Fibroblast of lung (primary cell): ENCODE results near the gene TINCR. TPM values are rescaled to one million over a fixed set of nuclear protein-coding genes. Genes with fewer than 3 reads are reported as not detected.

ENCODE experiments used
- DNase-seq, 2 donors: peaks; one replicate each; pipeline versions ENCODE4 v3.0.0 to v3.0.0-alpha.2; 2010; ENCODE audit warnings: low read depth in 2 of 2
- H2AFZ ChIP-seq: 2 replicates; pipeline ENCODE4 v1.5.1; 2012; ENCODE audit warnings: low read length, control low read depth, inconsistent platforms
- H3K27ac ChIP-seq: 2 replicates; pipeline ENCODE4 v1.5.1; 2011; ENCODE audit warnings: low read length, control low read depth; ENCODE audit not compliant: insufficient read depth
- H3K27me3 ChIP-seq: 2 replicates; pipeline ENCODE4 v1.5.1; 2011; ENCODE audit warnings: mild to moderate bottlenecking, low read length; ENCODE audit not compliant: control insufficient read depth, insufficient read depth
- H3K36me3 ChIP-seq: 2 replicates; pipeline ENCODE4 v1.5.1; 2011; ENCODE audit warnings: low read length; ENCODE audit not compliant: control insufficient read depth, insufficient read depth
- H3K4me1 ChIP-seq: 2 replicates; pipeline ENCODE4 v1.5.1; 2011; ENCODE audit warnings: low read length; ENCODE audit not compliant: control insufficient read depth, insufficient read depth; ENCODE audit errors: extremely low read depth
- H3K4me2 ChIP-seq: 2 replicates; pipeline ENCODE4 v1.5.1; 2011; ENCODE audit warnings: low read length, control low read depth; ENCODE audit not compliant: insufficient read depth; ENCODE audit errors: extremely low read depth
- H3K4me3 ChIP-seq, 4 experiments: fragments of 200-600 bp in 1 of 4; sonication (generic) in 1 of 4; replicated peaks in 1 of 4; 2 replicates each; pipeline ENCODE4 v1.5.1; 2011 to 2016; ENCODE audit warnings: low read length in 4 of 4, low read depth in 3 of 4, mild to moderate bottlenecking in 3 of 4, control low read depth in 2 of 4, inconsistent platforms in 1 of 4, mixed read lengths in 1 of 4; ENCODE audit not compliant: insufficient read depth in 1 of 4; ENCODE audit errors: control extremely low read depth in 1 of 4
- H3K79me2 ChIP-seq: 2 replicates; pipeline ENCODE4 v1.5.1; 2012; ENCODE audit warnings: mild to moderate bottlenecking, low read length, inconsistent platforms; ENCODE audit not compliant: control insufficient read depth, insufficient read depth
- H3K9ac ChIP-seq: 2 replicates; pipeline ENCODE4 v1.5.1; 2011; ENCODE audit warnings: mild to moderate bottlenecking, low read length, control low read depth; ENCODE audit not compliant: insufficient read depth
- H3K9me3 ChIP-seq: 2 replicates; pipeline ENCODE4 v1.5.1; 2012; ENCODE audit warnings: low read depth, low read length; ENCODE audit not compliant: control insufficient read depth, insufficient read depth
- H4K20me1 ChIP-seq: 2 replicates; pipeline ENCODE4 v1.5.1; 2011; ENCODE audit warnings: low read length; ENCODE audit not compliant: control insufficient read depth, insufficient read depth; ENCODE audit errors: extremely low read depth
- EZH2 ChIP-seq: IDR thresholded peaks from 2 replicates; pipeline ENCODE4 v1.5.1; 2012; ENCODE audit warnings: low read length, control low read depth, mild to moderate bottlenecking; ENCODE audit errors: missing control alignments
- polyA plus RNA-seq, 2 donors: library from polyadenylated mRNA; depleted of rRNA in 1 of 2; stranded (reverse) in 1 of 2; unstranded in 1 of 2; fragments of >200 nt; gene quantifications; 2 replicates each; pipeline ENCODE4 v1.2.1, GENCODE V29; 2011 to 2012; ENCODE audit warnings: missing spikeins in 1 of 2
- total RNA-seq: library from RNA; depleted of rRNA; stranded (reverse); fragments of >200 nt; gene quantifications from 2 replicates; pipeline ENCODE4 v1.2.1, GENCODE V29; 2014
- TF ChIP-seq, protein P1 (sequence below), 2 donors: IDR thresholded peaks in 1 of 2; conservative IDR thresholded peaks in 1 of 2; 1 replicate in 1 of 2; 2 replicates in 1 of 2; pipeline ENCODE4 v1.5.1; 2011 to 2012; ENCODE audit warnings: low read length in 2 of 2, control low read depth in 1 of 2, inconsistent platforms in 1 of 2, low read depth in 1 of 2, mild to moderate bottlenecking in 1 of 2

TINCR gene
- total and polyA plus RNA-seq, 2 donors (not counting 1 experiment from before 2014, with no cell fraction given), result 0.06 to 0.17 TPM

DNA sequence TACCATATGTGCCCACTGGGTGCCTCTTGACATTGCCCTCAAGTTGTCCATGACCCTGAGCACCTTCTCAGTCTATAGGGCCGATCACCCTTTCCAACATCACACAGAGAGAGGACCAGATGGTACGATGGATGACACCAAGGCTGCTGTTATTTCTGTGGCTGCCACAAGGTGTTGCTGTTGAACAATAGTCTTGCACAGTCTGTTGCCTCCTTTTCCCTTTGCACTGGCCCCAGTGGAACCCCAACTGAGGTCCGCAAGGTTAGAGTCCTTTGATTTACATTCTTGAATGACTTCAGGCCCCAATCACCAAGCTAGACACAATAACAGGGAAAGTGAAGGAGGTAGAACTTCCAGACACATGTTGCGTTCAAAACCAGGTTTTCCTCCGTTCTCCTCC, 52.0 kb downstream of the TINCR start:
- H3K27ac ChIP-seq, result no peak overlapping the region
- H3K79me2 ChIP-seq, result no peaks in the 10 kb centered on the region
- H3K4me2 ChIP-seq, result no peak overlapping the region
- H4K20me1 ChIP-seq, result no peaks in the 10 kb centered on the region
- no peak for DNase-seq
- no peak overlapping the region for H3K9ac ChIP-seq
- H3K36me3 ChIP-seq, result no peaks in the 10 kb centered on the region
- no peak overlapping the region for H2AFZ ChIP-seq
- H3K4me3 ChIP-seq, result no peak overlapping the region
- no peaks in the 10 kb centered on the region for H3K27me3 ChIP-seq
- TF ChIP-seq EZH2, result no peak
- TF ChIP-seq, protein P1, sequence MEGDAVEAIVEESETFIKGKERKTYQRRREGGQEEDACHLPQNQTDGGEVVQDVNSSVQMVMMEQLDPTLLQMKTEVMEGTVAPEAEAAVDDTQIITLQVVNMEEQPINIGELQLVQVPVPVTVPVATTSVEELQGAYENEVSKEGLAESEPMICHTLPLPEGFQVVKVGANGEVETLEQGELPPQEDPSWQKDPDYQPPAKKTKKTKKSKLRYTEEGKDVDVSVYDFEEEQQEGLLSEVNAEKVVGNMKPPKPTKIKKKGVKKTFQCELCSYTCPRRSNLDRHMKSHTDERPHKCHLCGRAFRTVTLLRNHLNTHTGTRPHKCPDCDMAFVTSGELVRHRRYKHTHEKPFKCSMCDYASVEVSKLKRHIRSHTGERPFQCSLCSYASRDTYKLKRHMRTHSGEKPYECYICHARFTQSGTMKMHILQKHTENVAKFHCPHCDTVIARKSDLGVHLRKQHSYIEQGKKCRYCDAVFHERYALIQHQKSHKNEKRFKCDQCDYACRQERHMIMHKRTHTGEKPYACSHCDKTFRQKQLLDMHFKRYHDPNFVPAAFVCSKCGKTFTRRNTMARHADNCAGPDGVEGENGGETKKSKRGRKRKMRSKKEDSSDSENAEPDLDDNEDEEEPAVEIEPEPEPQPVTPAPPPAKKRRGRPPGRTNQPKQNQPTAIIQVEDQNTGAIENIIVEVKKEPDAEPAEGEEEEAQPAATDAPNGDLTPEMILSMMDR (conservative IDR thresholded peaks at IDR 0.05 in 1 of 2, IDR thresholded peaks at IDR 0.05 in 1 of 2; ENCODE audit: low read depth in 1 of 2, low read length in 2 of 2), result peak in 1 of 2 donors; percentile 9
- no peaks in the 10 kb centered on the region for H3K9me3 ChIP-seq
- H3K4me1 ChIP-seq, result no peaks in the 10 kb centered on the region

DNA sequence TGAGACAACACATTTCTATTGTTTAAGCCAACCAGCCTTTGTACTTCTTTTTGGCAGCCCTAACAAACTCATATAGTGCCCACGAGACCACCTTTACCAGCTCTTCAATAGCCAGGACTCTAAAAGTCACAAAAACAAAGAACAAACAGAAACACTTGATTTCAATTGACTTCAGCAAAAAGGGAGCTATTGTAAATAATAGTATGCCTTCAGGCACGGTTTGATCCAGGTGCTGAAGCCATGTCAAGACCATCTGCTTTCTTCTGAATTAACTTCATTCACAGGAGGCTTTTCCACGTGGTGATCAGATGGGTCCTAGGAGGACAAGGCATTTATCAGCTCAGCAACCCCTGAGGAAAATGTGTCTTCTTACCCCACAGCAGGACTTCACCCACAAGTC, 53.8 kb downstream of the TINCR start:
- no peak overlapping the region for H3K4me3 ChIP-seq
- H4K20me1 ChIP-seq, result no peaks in the 10 kb centered on the region
- H3K27ac ChIP-seq, result no peak overlapping the region
- no peaks in the 10 kb centered on the region for H3K79me2 ChIP-seq
- H2AFZ ChIP-seq, result no peak overlapping the region
- H3K9ac ChIP-seq, result no peak overlapping the region
- H3K36me3 ChIP-seq, result no peaks in the 10 kb centered on the region
- H3K27me3 ChIP-seq, result no peaks in the 10 kb centered on the region
- no peak for DNase-seq
- H3K9me3 ChIP-seq, result no peaks in the 10 kb centered on the region
- H3K4me1 ChIP-seq, result no peaks in the 10 kb centered on the region
- TF ChIP-seq, protein P1 (conservative IDR thresholded peaks at IDR 0.05 in 1 of 2, IDR thresholded peaks at IDR 0.05 in 1 of 2; ENCODE audit: low read depth in 1 of 2, low read length in 2 of 2), result no peak
- no peak for TF ChIP-seq EZH2
- no peak overlapping the region for H3K4me2 ChIP-seq

DNA sequence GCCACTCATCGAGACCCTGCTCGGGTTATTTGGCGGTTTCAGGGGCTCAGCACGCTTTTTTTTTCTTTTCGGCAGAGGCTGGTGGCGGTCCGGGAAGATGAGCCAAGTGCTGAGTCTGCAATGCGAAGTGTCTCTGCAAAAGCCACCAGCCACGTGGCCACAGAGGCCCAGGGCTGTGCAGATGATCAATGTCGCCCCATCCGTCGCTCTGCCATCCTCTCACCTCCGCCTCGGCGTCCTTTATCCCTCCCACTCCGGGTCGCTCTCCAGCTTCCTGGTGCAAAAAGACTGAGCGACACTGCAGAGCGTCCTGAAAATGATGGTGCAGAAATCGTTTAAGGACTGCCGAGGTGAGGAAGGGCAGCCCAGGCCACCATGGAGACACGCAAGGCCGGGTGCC, 55.0 kb downstream of the TINCR start:
- no peaks in the 10 kb centered on the region for H3K4me1 ChIP-seq
- no peaks in the 10 kb centered on the region for H3K27me3 ChIP-seq
- no peak overlapping the region for H2AFZ ChIP-seq
- no peak overlapping the region for H3K4me3 ChIP-seq
- no peaks in the 10 kb centered on the region for H3K9me3 ChIP-seq
- H3K27ac ChIP-seq, result no peak overlapping the region
- no peaks in the 10 kb centered on the region for H3K36me3 ChIP-seq
- H3K9ac ChIP-seq, result no peak overlapping the region
- no peaks in the 10 kb centered on the region for H4K20me1 ChIP-seq
- DNase-seq, result no peak
- no peak overlapping the region for H3K4me2 ChIP-seq
- H3K79me2 ChIP-seq, result no peaks in the 10 kb centered on the region
- TF ChIP-seq, protein P1 (conservative IDR thresholded peaks at IDR 0.05 in 1 of 2, IDR thresholded peaks at IDR 0.05 in 1 of 2; ENCODE audit: low read depth in 1 of 2, low read length in 2 of 2), result no peak
- TF ChIP-seq EZH2, result no peak

Other genes starting within 250 kb of the TINCR start
- gene PTPRS, start 227.1 kb downstream of the TINCR start, total RNA-seq, result 129 and 136 TPM in 2 replicates
- 27.9 and 35.5 TPM in 2 replicates for gene PTPRS, start 227.1 kb downstream of the TINCR start, polyA plus RNA-seq
- not detected in 2 replicates for gene ZNRF4, start 112.5 kb downstream of the TINCR start, total RNA-seq
- gene ZNRF4, start 112.5 kb downstream of the TINCR start, polyA plus RNA-seq, result not detected in 2 replicates
- 29.0 and 35.8 TPM in 2 replicates for gene SAFB2, start 54.8 kb upstream of the TINCR start, total RNA-seq
- gene SAFB2, start 54.8 kb upstream of the TINCR start, polyA plus RNA-seq, result 16.9 and 21.3 TPM in 2 replicates
- 48.5 and 51.0 TPM in 2 replicates for gene SAFB, start 55.1 kb upstream of the TINCR start, total RNA-seq
- 28.0 and 34.3 TPM in 2 replicates for gene SAFB, start 55.1 kb upstream of the TINCR start, polyA plus RNA-seq
- gene MICOS13, start 112.6 kb upstream of the TINCR start, total RNA-seq, result 29.3 and 73.5 TPM in 2 replicates
- gene MICOS13, start 112.6 kb upstream of the TINCR start, polyA plus RNA-seq, result 20.7 and 20.8 TPM in 2 replicates
- gene HSD11B1L, start 113.1 kb upstream of the TINCR start, total RNA-seq, result 11.0 and 13.0 TPM in 2 replicates
- gene HSD11B1L, start 113.1 kb upstream of the TINCR start, polyA plus RNA-seq, result 3.1 and 5.1 TPM in 2 replicates
- 634 and 864 TPM in 2 replicates for gene RPL36, start 122.3 kb upstream of the TINCR start, total RNA-seq
- 341 and 394 TPM in 2 replicates for gene RPL36, start 122.3 kb upstream of the TINCR start, polyA plus RNA-seq
- 149 and 172 TPM in 2 replicates for gene LONP1, start 152.2 kb upstream of the TINCR start, total RNA-seq
- 29.8 and 37.3 TPM in 2 replicates for gene LONP1, start 152.2 kb upstream of the TINCR start, polyA plus RNA-seq
- not detected in 2 replicates for gene CATSPERD, start 152.7 kb upstream of the TINCR start, total RNA-seq
- gene CATSPERD, start 152.7 kb upstream of the TINCR start, polyA plus RNA-seq, result not detected in 2 replicates
- gene PRR22, start 216.8 kb upstream of the TINCR start, total RNA-seq, result 0.17 and 0.26 TPM in 2 replicates
- gene PRR22, start 216.8 kb upstream of the TINCR start, polyA plus RNA-seq, result 0.15 and 0.23 TPM in 2 replicates
- gene DUS3L, start 223.2 kb upstream of the TINCR start, total RNA-seq, result 18.7 and 20.5 TPM in 2 replicates
- gene DUS3L, start 223.2 kb upstream of the TINCR start, polyA plus RNA-seq, result 8.8 and 14.4 TPM in 2 replicates
- gene NRTN, start 237.1 kb upstream of the TINCR start, total RNA-seq, result 0.50 and 0.51 TPM in 2 replicates
- gene NRTN, start 237.1 kb upstream of the TINCR start, polyA plus RNA-seq, result 0.07 and 0.11 TPM in 2 replicates